MM.1S (cell line): ENCODE results near the gene XAGE5.

Experiments
- DNase-seq: peaks from one replicate; pipeline ENCODE4 v3.0.0-alpha.2; 2015
- H2AFZ ChIP-seq: fragments of 300-600 bp; sonication (generic); 2 replicates; pipeline ENCODE4 v1.6.0; 2016; ENCODE audit warnings: antibody characterized with exemption, low read length
- H3F3A ChIP-seq: fragments of 300-600 bp; sonication (generic); 2 replicates; pipeline ENCODE4 v1.6.1; 2016; ENCODE audit warnings: mild to moderate bottlenecking, antibody characterized with exemption, low read length, moderate library complexity, mixed read lengths; ENCODE audit not compliant: insufficient read depth
- H3K27ac ChIP-seq: fragments of 300-600 bp; sonication (generic); 2 replicates; pipeline ENCODE4 v1.5.1; 2016; ENCODE audit warnings: mild to moderate bottlenecking, low read length
- H3K27me3 ChIP-seq: fragments of 300-600 bp; sonication (generic); replicated peaks from 2 replicates; pipeline ENCODE4 v1.6.0; 2016; ENCODE audit warnings: low read length; ENCODE audit not compliant: insufficient read depth
- H3K36me3 ChIP-seq: fragments of 300-600 bp; sonication (generic); replicated peaks from 2 replicates; pipeline ENCODE4 v1.6.1; 2016; ENCODE audit warnings: mild to moderate bottlenecking, low read length, mixed read lengths; ENCODE audit not compliant: insufficient read depth
- H3K4me1 ChIP-seq: fragments of 300-600 bp; sonication (generic); 2 replicates; pipeline ENCODE4 v1.6.1; 2016; ENCODE audit warnings: low read length, mixed read lengths
- H3K4me2 ChIP-seq: fragments of 300-600 bp; sonication (generic); 2 replicates; pipeline ENCODE4 v1.6.0; 2016; ENCODE audit warnings: low read depth, low read length
- H3K4me3 ChIP-seq: fragments of 300-600 bp; sonication (generic); 2 replicates; pipeline ENCODE4 v1.5.1; 2016; ENCODE audit warnings: low read length, mixed read lengths
- H3K79me2 ChIP-seq: fragments of 300-600 bp; sonication (generic); 2 replicates; pipeline ENCODE4 v1.6.1; 2016; ENCODE audit warnings: mixed run types, low read length, mixed read lengths
- H3K9ac ChIP-seq: fragments of 300-600 bp; sonication (generic); 2 replicates; pipeline ENCODE4 v1.6.1; 2016; ENCODE audit warnings: low read length, mixed read lengths
- H3K9me2 ChIP-seq: fragments of 300-600 bp; sonication (generic); replicated peaks from 2 replicates; pipeline ENCODE4 v1.6.1; 2016; ENCODE audit warnings: mild to moderate bottlenecking, low read length, mixed read lengths; ENCODE audit not compliant: insufficient read depth
- H3K9me3 ChIP-seq: fragments of 300-600 bp; sonication (generic); replicated peaks from 2 replicates; pipeline ENCODE4 v1.6.1; 2016; ENCODE audit warnings: mild to moderate bottlenecking, low read length, mixed read lengths; ENCODE audit not compliant: insufficient read depth
- H4K20me1 ChIP-seq: fragments of 300-600 bp; sonication (generic); 2 replicates; pipeline ENCODE4 v1.6.1; 2016; ENCODE audit warnings: mild to moderate bottlenecking, low read length, moderate library complexity, mixed read lengths; ENCODE audit not compliant: insufficient read depth
- CTCF ChIP-seq: fragments of 300-600 bp; sonication (generic); IDR thresholded peaks from 2 replicates; pipeline ENCODE4 v1.5.1; 2016; ENCODE audit warnings: antibody characterized with exemption, low read length, mixed read lengths
- EZH2 ChIP-seq: fragments of 300-600 bp; sonication (generic); optimal IDR thresholded peaks from 2 replicates; pipeline ENCODE3; 2017; ENCODE audit warnings: low read depth, mild to moderate bottlenecking, antibody characterized with exemption, low read length, mixed read lengths
- EZH2phosphoT487 ChIP-seq: fragments of 300-600 bp; sonication (generic); IDR thresholded peaks from 2 replicates; pipeline ENCODE4 v1.6.1; 2018; ENCODE audit warnings: antibody characterized with exemption, low read length

The XAGE5 gene

DNA sequence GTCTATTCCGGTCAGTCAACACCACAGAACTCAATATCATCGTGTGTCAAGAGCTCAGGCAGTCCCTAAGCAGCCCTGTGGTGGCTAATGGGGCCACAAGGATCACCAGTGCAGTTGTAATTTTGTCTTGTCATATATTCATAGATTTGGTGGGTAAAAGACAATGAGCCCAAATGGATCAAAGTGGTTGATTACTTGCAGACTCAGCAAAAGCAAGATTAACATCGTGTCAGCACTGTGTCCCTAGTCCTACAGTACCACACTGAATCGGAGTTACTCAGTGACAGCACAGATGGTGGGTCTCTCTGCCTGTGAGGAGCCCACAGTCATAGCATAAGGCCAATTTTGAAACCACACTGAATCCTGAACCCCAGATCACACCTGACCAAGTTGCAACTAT is 8.7 kb downstream of the XAGE5 start:
- no peak overlapping the region for H3K27ac ChIP-seq
- no peaks in the 10 kb centered on the region for H4K20me1 ChIP-seq
- no peaks in the 10 kb centered on the region for H3K79me2 ChIP-seq
- no peaks in the 10 kb centered on the region for H3F3A ChIP-seq
- DNase-seq = no peak
- H3K36me3 ChIP-seq = no peaks in the 10 kb centered on the region
- no peak overlapping the region for H3K9ac ChIP-seq
- H3K9me2 ChIP-seq = no peaks in the 10 kb centered on the region
- no peaks in the 10 kb centered on the region for H3K9me3 ChIP-seq
- H3K4me3 ChIP-seq = no peak overlapping the region
- no peak overlapping the region for H3K4me2 ChIP-seq
- no peaks in the 10 kb centered on the region for H3K4me1 ChIP-seq
- no peak for TF ChIP-seq EZH2phosphoT487
- no peak for TF ChIP-seq CTCF
- TF ChIP-seq EZH2 = no peak
- no peak overlapping the region for H2AFZ ChIP-seq
- H3K27me3 ChIP-seq = no peaks in the 10 kb centered on the region

GRCh38 chrX:52821079-52821760 is 10.1 kb downstream of the XAGE5 start:
- H3K36me3 ChIP-seq = no peaks in the 10 kb centered on the region
- DNase-seq = no peak
- no peaks in the 10 kb centered on the region for H3K79me2 ChIP-seq
- H3K9me2 ChIP-seq = no peaks in the 10 kb centered on the region
- H3K27me3 ChIP-seq = no peaks in the 10 kb centered on the region
- H3K4me1 ChIP-seq = no peaks in the 10 kb centered on the region
- H3F3A ChIP-seq = no peaks in the 10 kb centered on the region
- H4K20me1 ChIP-seq = no peaks in the 10 kb centered on the region
- no peak overlapping the region for H3K9ac ChIP-seq
- H2AFZ ChIP-seq = no peak overlapping the region
- H3K27ac ChIP-seq = no peak overlapping the region
- TF ChIP-seq EZH2phosphoT487 (no peak), EZH2 (no peak), CTCF (no peak)
- no peak overlapping the region for H3K4me3 ChIP-seq
- no peaks in the 10 kb centered on the region for H3K9me3 ChIP-seq
- no peak overlapping the region for H3K4me2 ChIP-seq

DNA sequence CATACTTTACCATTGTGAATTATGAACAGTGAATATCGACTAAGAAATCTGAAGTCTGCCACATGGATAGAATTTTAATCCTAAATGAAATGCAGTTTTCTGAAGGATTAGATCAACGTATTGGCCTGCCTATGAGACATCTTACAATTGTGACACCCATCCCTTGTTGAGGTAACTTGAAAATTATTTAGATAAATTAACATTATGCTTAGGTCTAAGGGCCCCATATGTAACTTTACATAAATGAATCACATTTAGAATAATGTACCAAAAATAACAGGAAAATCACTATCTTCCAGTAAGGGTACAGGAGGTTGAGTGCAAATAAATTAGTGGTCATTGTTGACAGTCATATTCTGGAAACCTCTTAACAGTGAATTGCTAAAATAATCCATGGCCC is 13.5 kb downstream of the XAGE5 start:
- Histone ChIP-seq H2AFZ (no peak overlapping the region), H3K36me3 (no peaks in the 10 kb centered on the region), H3K27ac (no peak overlapping the region), H3K9ac (no peak overlapping the region), H3K4me2 (no peak overlapping the region), H4K20me1 (no peaks in the 10 kb centered on the region), H3K4me1 (no peaks in the 10 kb centered on the region), H3F3A (no peaks in the 10 kb centered on the region), H3K4me3 (no peak overlapping the region), H3K79me2 (no peaks in the 10 kb centered on the region), H3K9me2 (no peaks in the 10 kb centered on the region), H3K9me3 (no peaks in the 10 kb centered on the region), H3K27me3 (no peaks in the 10 kb centered on the region)
- TF ChIP-seq EZH2phosphoT487 = no peak
- TF ChIP-seq CTCF = no peak
- TF ChIP-seq EZH2 = no peak
- no peak for DNase-seq
